ENCODE measurements around the gene UGCG.
A peak's percentile ranks its signal among the peaks of the same experiment; 100 is the strongest.
"Not testable (repeated sequence)": the region's sequence is repeated elsewhere in the genome, so short reads cannot be mapped to it uniquely, and the experiment has no call there.

UGCG gene

GRCh38 chr9:111895996-111896941 is at the start of gene UGCG:
TSS of gene UGCG (plus strand) at chr9:111896814. CDS start at chr9:111897216, 402 bp downstream.
- DNase-seq = peak; percentile 83

GRCh38 chr9:111851553-111851952 is 45.1 kb upstream of the UGCG start:
- no peak for DNase-seq

- no peak for DNase-seq
These were observed 44.3 kb upstream of the UGCG start for GRCh38 chr9:111852291-111852690.

GRCh38 chr9:111853450-111853827 is 43.2 kb upstream of the UGCG start:
- DNase-seq = no peak

- no peak for DNase-seq
These were observed 41.8 kb upstream of the UGCG start for GRCh38 chr9:111854799-111855198.

- no peak for DNase-seq
These were observed 38.9 kb upstream of the UGCG start for GRCh38 chr9:111857555-111858211.

GRCh38 chr9:111860443-111860842 is 36.2 kb upstream of the UGCG start:
- DNase-seq = no peak

GRCh38 chr9:111863636-111864035 is 33.0 kb upstream of the UGCG start:
- DNase-seq = no peak

GRCh38 chr9:111866976-111867375 is 29.6 kb upstream of the UGCG start:
- DNase-seq = no peak

GRCh38 chr9:111868475-111868874 is 28.1 kb upstream of the UGCG start:
- DNase-seq = no peak

GRCh38 chr9:111870774-111871498 is 25.7 kb upstream of the UGCG start:
- DNase-seq = no peak

- no peak for DNase-seq
These were observed 25.1 kb upstream of the UGCG start for GRCh38 chr9:111871499-111871855.

- DNase-seq = no peak
These were observed 23.7 kb upstream of the UGCG start for GRCh38 chr9:111872886-111873285.

GRCh38 chr9:111873901-111874300 is 22.7 kb upstream of the UGCG start:
- DNase-seq = no peak

GRCh38 chr9:111874500-111874899 is 22.1 kb upstream of the UGCG start:
- no peak for DNase-seq

- DNase-seq = not testable (repeated sequence)
These were observed 21.3 kb upstream of the UGCG start for GRCh38 chr9:111875291-111875690.

- DNase-seq = not testable (repeated sequence)
These were observed 20.9 kb upstream of the UGCG start for GRCh38 chr9:111875691-111876090.

GRCh38 chr9:111876179-111876578 is 20.4 kb upstream of the UGCG start:
- DNase-seq = no peak

GRCh38 chr9:111877420-111877819 is 19.2 kb upstream of the UGCG start:
- no peak for DNase-seq

- no peak for DNase-seq
These were observed 17.7 kb upstream of the UGCG start for GRCh38 chr9:111878946-111879345.

- no peak for DNase-seq
These were observed 9.5 kb upstream of the UGCG start for GRCh38 chr9:111886983-111887718.

- no peak for DNase-seq
These were observed 6.3 kb upstream of the UGCG start for GRCh38 chr9:111890334-111890733.

GRCh38 chr9:111890867-111891266 is 5.7 kb upstream of the UGCG start:
- not testable (repeated sequence) for DNase-seq

Data from NCI-H2029 treated with DMSO at 0.1 percent for 48 hours (cell line).